H9 (cell line): ENCODE results near the gene TMEM50B. TPM values are rescaled to one million over a fixed set of nuclear protein-coding genes. Genes with fewer than 3 reads are reported as not detected.

Experiments
- DNase-seq: peaks from one replicate; pipeline ENCODE4 v3.0.0-alpha.2; 2017
- H2AFZ ChIP-seq: one replicate; pipeline ENCODE4 v1.6.1; 2013; ENCODE audit warnings: mild to moderate bottlenecking, low read length, control low read depth, moderate library complexity
- H2AK5ac ChIP-seq: 2 replicates; pipeline ENCODE4 v1.6.1; 2013; ENCODE audit warnings: low read length, control low read depth, mixed read lengths; ENCODE audit not compliant: insufficient read length
- H2BK120ac ChIP-seq: one replicate; pipeline ENCODE4 v1.6.1; 2013; ENCODE audit warnings: low read depth, mild to moderate bottlenecking, low read length, control low read depth, inconsistent platforms; ENCODE audit not compliant: poor library complexity, severe bottlenecking
- H2BK12ac ChIP-seq: 2 replicates; pipeline ENCODE4 v1.6.1; 2013; ENCODE audit warnings: low read length, control low read depth, mixed read lengths, low read depth; ENCODE audit not compliant: insufficient read length
- H2BK15ac ChIP-seq: 2 replicates; pipeline ENCODE4 v1.6.1; 2013; ENCODE audit warnings: low read depth, low read length, control low read depth
- H2BK20ac ChIP-seq: one replicate; pipeline ENCODE4 v1.6.1; 2013; ENCODE audit warnings: low read depth, mild to moderate bottlenecking, low read length, control low read depth, inconsistent platforms; ENCODE audit not compliant: poor library complexity, severe bottlenecking
- H2BK5ac ChIP-seq: 2 replicates; pipeline ENCODE4 v1.6.1; 2013; ENCODE audit warnings: low read length, control low read depth, mixed read lengths; ENCODE audit not compliant: insufficient read length
- H3K14ac ChIP-seq: 2 replicates; pipeline ENCODE4 v1.6.1; 2013; ENCODE audit warnings: low read length, control low read depth; ENCODE audit not compliant: insufficient read depth
- H3K18ac ChIP-seq: 2 replicates; pipeline ENCODE4 v1.6.1; 2013; ENCODE audit warnings: low read depth, mild to moderate bottlenecking, mixed read lengths, low read length, control low read depth; ENCODE audit not compliant: insufficient read length
- H3K23ac ChIP-seq: 2 replicates; pipeline ENCODE4 v1.6.1; 2013; ENCODE audit warnings: low read length, control low read depth, mixed read lengths, low read depth; ENCODE audit not compliant: insufficient read length
- H3K23me2 ChIP-seq: 2 replicates; pipeline ENCODE4 v1.6.1; 2013; ENCODE audit warnings: low read depth, mild to moderate bottlenecking, mixed read lengths, low read length, control low read depth; ENCODE audit not compliant: insufficient read length, poor library complexity, severe bottlenecking
- H3K27ac ChIP-seq: 2 replicates; pipeline ENCODE4 v1.5.1; 2013; ENCODE audit warnings: low read length, control low read depth, mixed read lengths, low read depth; ENCODE audit not compliant: insufficient read length
- H3K27me3 ChIP-seq: 2 replicates; pipeline ENCODE4 v1.6.1; 2013; ENCODE audit warnings: low read length, control low read depth, inconsistent platforms; ENCODE audit not compliant: insufficient read depth
- H3K4ac ChIP-seq: 2 replicates; pipeline ENCODE4 v1.6.1; 2013; ENCODE audit warnings: low read depth, mild to moderate bottlenecking, control low read depth, inconsistent platforms, low read length, moderate library complexity
- H3K4me1 ChIP-seq: 2 replicates; pipeline ENCODE4 v1.6.1; 2013; ENCODE audit warnings: low read length, control low read depth, inconsistent platforms; ENCODE audit not compliant: insufficient read depth
- H3K4me2 ChIP-seq: 2 replicates; pipeline ENCODE4 v1.6.1; 2013; ENCODE audit warnings: low read length, control low read depth, mixed read lengths; ENCODE audit not compliant: insufficient read length, insufficient read depth
- H3K56ac ChIP-seq: 2 replicates; pipeline ENCODE4 v1.6.1; 2013; ENCODE audit warnings: low read depth, mild to moderate bottlenecking, mixed read lengths, low read length, control low read depth; ENCODE audit not compliant: insufficient read length
- H3K79me1 ChIP-seq: 2 replicates; pipeline ENCODE4 v1.6.1; 2013; ENCODE audit warnings: low read depth, mild to moderate bottlenecking, moderate library complexity, low read length, control low read depth, inconsistent platforms; ENCODE audit not compliant: insufficient read depth, poor library complexity, severe bottlenecking
- H3K79me2 ChIP-seq: 2 replicates; pipeline ENCODE4 v1.6.1; 2013; ENCODE audit warnings: low read length, control low read depth, inconsistent platforms; ENCODE audit not compliant: insufficient read depth
- H3K9ac ChIP-seq: 2 replicates; pipeline ENCODE4 v1.6.1; 2013; ENCODE audit warnings: low read length, control low read depth, mixed read lengths; ENCODE audit not compliant: insufficient read length; ENCODE audit errors: extremely low read depth
- H3K9me3 ChIP-seq: one replicate; pipeline ENCODE4 v1.6.1; 2013; ENCODE audit warnings: low read depth, low read length, inconsistent platforms; ENCODE audit not compliant: control insufficient read depth
- H3T11ph ChIP-seq: one replicate; pipeline ENCODE4 v1.6.1; 2013; ENCODE audit warnings: mild to moderate bottlenecking, low read length, control low read depth, inconsistent platforms
- H4K20me1 ChIP-seq: one replicate; pipeline ENCODE4 v1.6.1; 2013; ENCODE audit not compliant: control insufficient read depth, insufficient read length, insufficient read depth
- H4K5ac ChIP-seq: 2 replicates; pipeline ENCODE4 v1.6.1; 2013; ENCODE audit warnings: low read depth, mild to moderate bottlenecking, mixed read lengths, low read length, control low read depth; ENCODE audit not compliant: insufficient read length
- H4K8ac ChIP-seq: replicated peaks from 2 replicates; pipeline ENCODE4 v1.6.1; 2013; ENCODE audit warnings: low read length, control low read depth, mixed read lengths, low read depth; ENCODE audit not compliant: insufficient read length
- H4K91ac ChIP-seq: 2 replicates; pipeline ENCODE4 v1.6.1; 2013; ENCODE audit warnings: low read depth, mild to moderate bottlenecking, moderate library complexity, mixed read lengths, low read length, control low read depth; ENCODE audit not compliant: insufficient read length
- H3K27ac Mint-ChIP-seq, 3 experiments: 2 replicates in 2 of 3; 3 replicates in 1 of 3; pipeline ENCODE4 v1.8.0; 2020 to 2021; ENCODE audit warnings: mixed read lengths in 3 of 3, mild to moderate bottlenecking in 1 of 3, moderate library complexity in 1 of 3
- H3K27me3 Mint-ChIP-seq: 2 replicates; pipeline ENCODE4 v1.8.0; 2021; ENCODE audit warnings: low read depth, mild to moderate bottlenecking, moderate library complexity, mixed read lengths
- H3K36me3 Mint-ChIP-seq, 3 experiments: 2 replicates in 2 of 3; 3 replicates in 1 of 3; pipeline ENCODE4 v1.8.0; 2020 to 2021; ENCODE audit warnings: low read depth in 3 of 3, mixed read lengths in 3 of 3; ENCODE audit not compliant: insufficient read depth in 1 of 3
- H3K4me1 Mint-ChIP-seq, 2 experiments: 2 replicates each; pipeline ENCODE4 v1.8.0; 2020; ENCODE audit warnings: mixed read lengths in 2 of 2
- H3K4me3 Mint-ChIP-seq, 2 experiments: 2 replicates in 1 of 2; 3 replicates in 1 of 2; pipeline ENCODE4 v1.8.0; 2020 to 2021; ENCODE audit warnings: mild to moderate bottlenecking in 2 of 2, mixed read lengths in 2 of 2, moderate library complexity in 1 of 2
- H3K9me3 Mint-ChIP-seq, 2 experiments: 2 replicates in 1 of 2; 3 replicates in 1 of 2; pipeline ENCODE4 v1.8.0; 2020; ENCODE audit warnings: mild to moderate bottlenecking in 2 of 2, mixed read lengths in 2 of 2, moderate library complexity in 1 of 2
- CTCF ChIP-seq: fragments of 200-600 bp; sonication (generic); conservative IDR thresholded peaks from 3 replicates; pipeline ENCODE4 v1.8.0; 2021; ENCODE audit warnings: antibody characterized with exemption, mild to moderate bottlenecking
- WGBS: extraction: QIAGEN DNeasy Blood & Tissue Kit; methylation state at CpG from one replicate; pipeline ENCODE4 v1.1.7; 2013; ENCODE audit warnings: missing lambda C conversion rate, low lambda C conversion rate, mixed read lengths; ENCODE audit not compliant: insufficient read length; ENCODE audit errors: extremely low coverage; 5-methylcytosine and 5-hydroxymethylcytosine counted together
- total RNA-seq: library from RNA; stranded (reverse); gene quantifications from 2 replicates; pipeline ENCODE4 v1.2.1, GENCODE V29; 2021

Gene TMEM50B
- total RNA-seq, 1 experiment from 2014 or later: 17.6 TPM

GRCh38 chr21:33406493-33406892 lies 73.3 kb downstream of the TMEM50B start:
- no peak overlapping the region for H3K14ac ChIP-seq
- H3K18ac ChIP-seq: no peak overlapping the region
- peaks cover 9% of the 10 kb centered on the region for H3K23me2 ChIP-seq
- H4K91ac ChIP-seq: no peak overlapping the region
- Mint-ChIP-seq H3K27ac (no peak overlapping the region), H3K4me1 (peaks cover 11 to 15% of the 10 kb centered on the region in 2 experiments), H3K4me3 (no peak overlapping the region; a peak in 1 of 5 replicates), H3K9me3 (no peaks in the 10 kb centered on the region; a peak in 1 of 5 replicates), H3K36me3 (peaks cover 2 to 19% (median 15%) of the 10 kb centered on the region in 3 experiments; a peak in 5 of 7 replicates), H3K27me3 (no peaks in the 10 kb centered on the region)
- no peak overlapping the region for H3K27ac ChIP-seq
- no peak overlapping the region for H2BK120ac ChIP-seq
- H3K79me1 ChIP-seq: no peaks in the 10 kb centered on the region
- H4K8ac ChIP-seq: no peak overlapping the region
- no peak for DNase-seq
- H3K79me2 ChIP-seq: peaks cover 7% of the 10 kb centered on the region; the same call in 1 of the 2 replicates
- no peak overlapping the region for H2AFZ ChIP-seq
- no peak overlapping the region for H4K5ac ChIP-seq
- H3K4ac ChIP-seq: no peak overlapping the region
- H3K27me3 ChIP-seq: no peaks in the 10 kb centered on the region
- H2BK15ac ChIP-seq: no peak overlapping the region
- no peak overlapping the region for H3K9ac ChIP-seq
- no peak overlapping the region for H2AK5ac ChIP-seq
- no peaks in the 10 kb centered on the region for H4K20me1 ChIP-seq
- WGBS: no CpG with 5 or more reads among the region's 5 CpGs
- H3K9me3 ChIP-seq: no peaks in the 10 kb centered on the region
- no peak overlapping the region for H3K4me2 ChIP-seq
- no peak for TF ChIP-seq CTCF
- peaks cover 4% of the 10 kb centered on the region; the same call in 1 of the 2 replicates for H3K4me1 ChIP-seq
- H3T11ph ChIP-seq: no peak overlapping the region
- H2BK20ac ChIP-seq: no peak overlapping the region
- H3K56ac ChIP-seq: no peak overlapping the region
- no peak overlapping the region for H3K23ac ChIP-seq
- no peak overlapping the region for H2BK5ac ChIP-seq
- no peak overlapping the region for H2BK12ac ChIP-seq
